SK-N-SH (cell line): ENCODE results near the gene KNCN.

Experiments used
- EP300 ChIP-seq, 2 experiments: IDR thresholded peaks; 2 replicates each; pipeline versions ENCODE4 v1.4.0 to v1.6.1; 2012; ENCODE audit warnings: borderline replicate concordance in 1 of 2, low read depth in 1 of 2, low read length in 1 of 2
- POLR2AphosphoS5 ChIP-seq: IDR thresholded peaks from 2 replicates; pipeline ENCODE4 v1.6.1; 2012; ENCODE audit warnings: low read depth, low read length
- RCOR1 ChIP-seq: fragments of 150-350 bp; IDR thresholded peaks from 2 replicates; pipeline ENCODE4 v1.6.1; 2017; ENCODE audit warnings: antibody characterized with exemption, low read length
- RFX5 ChIP-seq: IDR thresholded peaks from 2 replicates; pipeline ENCODE4 v1.6.1; 2012; ENCODE audit warnings: mild to moderate bottlenecking, improper control_type of control experiment, low read length
- SMC3 ChIP-seq: IDR thresholded peaks from 2 replicates; pipeline ENCODE4 v1.6.1; 2012; ENCODE audit warnings: low read depth, low read length, improper control_type of control experiment
- TF ChIP-seq, protein P1 (sequence below): fragments of 200-600 bp; sonication (generic); IDR thresholded peaks from 2 replicates; pipeline ENCODE4 v1.6.1; 2017; ENCODE audit warnings: antibody characterized with exemption, mild to moderate bottlenecking, moderate library complexity
- TF ChIP-seq, protein P2 (sequence below): fragments of 150-350 bp; IDR thresholded peaks from 2 replicates; pipeline ENCODE4 v1.6.1; 2017; ENCODE audit warnings: antibody characterized with exemption, low read length, low read depth, borderline replicate concordance
- TF ChIP-seq, protein P3 (sequence below): IDR thresholded peaks from 2 replicates; pipeline ENCODE4 v1.6.1; 2012; ENCODE audit warnings: mild to moderate bottlenecking, low read depth, low read length, moderate library complexity

DNA sequence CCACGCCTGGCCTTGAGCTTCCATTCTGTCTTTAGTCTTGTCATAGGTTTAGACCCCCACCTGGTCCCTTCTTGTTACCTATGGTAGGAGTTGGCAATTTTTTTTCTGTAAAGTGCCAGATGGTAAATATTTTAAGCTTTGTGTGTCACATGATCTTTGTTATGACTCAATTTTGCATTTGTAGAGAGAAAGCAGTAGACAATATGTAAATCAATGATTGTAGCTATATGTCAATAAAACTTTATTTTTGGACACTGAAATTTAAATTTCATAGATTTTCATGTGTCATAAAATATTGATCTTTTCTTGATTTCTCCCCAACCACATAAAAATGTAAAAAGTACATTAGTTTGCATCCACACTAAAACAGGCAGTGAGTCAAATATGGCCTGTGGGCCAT is 44.6 kb upstream of the KNCN start:
- TF ChIP-seq, protein P1, sequence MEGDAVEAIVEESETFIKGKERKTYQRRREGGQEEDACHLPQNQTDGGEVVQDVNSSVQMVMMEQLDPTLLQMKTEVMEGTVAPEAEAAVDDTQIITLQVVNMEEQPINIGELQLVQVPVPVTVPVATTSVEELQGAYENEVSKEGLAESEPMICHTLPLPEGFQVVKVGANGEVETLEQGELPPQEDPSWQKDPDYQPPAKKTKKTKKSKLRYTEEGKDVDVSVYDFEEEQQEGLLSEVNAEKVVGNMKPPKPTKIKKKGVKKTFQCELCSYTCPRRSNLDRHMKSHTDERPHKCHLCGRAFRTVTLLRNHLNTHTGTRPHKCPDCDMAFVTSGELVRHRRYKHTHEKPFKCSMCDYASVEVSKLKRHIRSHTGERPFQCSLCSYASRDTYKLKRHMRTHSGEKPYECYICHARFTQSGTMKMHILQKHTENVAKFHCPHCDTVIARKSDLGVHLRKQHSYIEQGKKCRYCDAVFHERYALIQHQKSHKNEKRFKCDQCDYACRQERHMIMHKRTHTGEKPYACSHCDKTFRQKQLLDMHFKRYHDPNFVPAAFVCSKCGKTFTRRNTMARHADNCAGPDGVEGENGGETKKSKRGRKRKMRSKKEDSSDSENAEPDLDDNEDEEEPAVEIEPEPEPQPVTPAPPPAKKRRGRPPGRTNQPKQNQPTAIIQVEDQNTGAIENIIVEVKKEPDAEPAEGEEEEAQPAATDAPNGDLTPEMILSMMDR, result no peak
- TF ChIP-seq POLR2AphosphoS5 (no peak), RFX5 (no peak), EP300 (IDR thresholded peaks at IDR 0.05; ENCODE audit: borderline replicate concordance in 1 of 2, low read depth in 1 of 2, low read length in 1 of 2) (no peak), SMC3 (no peak), RCOR1 (no peak)
- TF ChIP-seq, protein P2, sequence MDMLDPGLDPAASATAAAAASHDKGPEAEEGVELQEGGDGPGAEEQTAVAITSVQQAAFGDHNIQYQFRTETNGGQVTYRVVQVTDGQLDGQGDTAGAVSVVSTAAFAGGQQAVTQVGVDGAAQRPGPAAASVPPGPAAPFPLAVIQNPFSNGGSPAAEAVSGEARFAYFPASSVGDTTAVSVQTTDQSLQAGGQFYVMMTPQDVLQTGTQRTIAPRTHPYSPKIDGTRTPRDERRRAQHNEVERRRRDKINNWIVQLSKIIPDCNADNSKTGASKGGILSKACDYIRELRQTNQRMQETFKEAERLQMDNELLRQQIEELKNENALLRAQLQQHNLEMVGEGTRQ, result no peak
- TF ChIP-seq, protein P3, sequence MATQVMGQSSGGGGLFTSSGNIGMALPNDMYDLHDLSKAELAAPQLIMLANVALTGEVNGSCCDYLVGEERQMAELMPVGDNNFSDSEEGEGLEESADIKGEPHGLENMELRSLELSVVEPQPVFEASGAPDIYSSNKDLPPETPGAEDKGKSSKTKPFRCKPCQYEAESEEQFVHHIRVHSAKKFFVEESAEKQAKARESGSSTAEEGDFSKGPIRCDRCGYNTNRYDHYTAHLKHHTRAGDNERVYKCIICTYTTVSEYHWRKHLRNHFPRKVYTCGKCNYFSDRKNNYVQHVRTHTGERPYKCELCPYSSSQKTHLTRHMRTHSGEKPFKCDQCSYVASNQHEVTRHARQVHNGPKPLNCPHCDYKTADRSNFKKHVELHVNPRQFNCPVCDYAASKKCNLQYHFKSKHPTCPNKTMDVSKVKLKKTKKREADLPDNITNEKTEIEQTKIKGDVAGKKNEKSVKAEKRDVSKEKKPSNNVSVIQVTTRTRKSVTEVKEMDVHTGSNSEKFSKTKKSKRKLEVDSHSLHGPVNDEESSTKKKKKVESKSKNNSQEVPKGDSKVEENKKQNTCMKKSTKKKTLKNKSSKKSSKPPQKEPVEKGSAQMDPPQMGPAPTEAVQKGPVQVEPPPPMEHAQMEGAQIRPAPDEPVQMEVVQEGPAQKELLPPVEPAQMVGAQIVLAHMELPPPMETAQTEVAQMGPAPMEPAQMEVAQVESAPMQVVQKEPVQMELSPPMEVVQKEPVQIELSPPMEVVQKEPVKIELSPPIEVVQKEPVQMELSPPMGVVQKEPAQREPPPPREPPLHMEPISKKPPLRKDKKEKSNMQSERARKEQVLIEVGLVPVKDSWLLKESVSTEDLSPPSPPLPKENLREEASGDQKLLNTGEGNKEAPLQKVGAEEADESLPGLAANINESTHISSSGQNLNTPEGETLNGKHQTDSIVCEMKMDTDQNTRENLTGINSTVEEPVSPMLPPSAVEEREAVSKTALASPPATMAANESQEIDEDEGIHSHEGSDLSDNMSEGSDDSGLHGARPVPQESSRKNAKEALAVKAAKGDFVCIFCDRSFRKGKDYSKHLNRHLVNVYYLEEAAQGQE, result no peak
